COLO668 (cell line): ENCODE measurements around the gene ABCD3.
"Not testable (repeated sequence)": the region's sequence is repeated elsewhere in the genome, so short reads cannot be mapped to it uniquely, and the experiment has no call there.

ENCODE experiments used
- DNase-seq: peaks from one replicate; lab custom pipeline; 2025; ENCODE audit not compliant: unreplicated experiment; lab: John Stamatoyannopoulos, UW

The ABCD3 gene

GRCh38 chr1:94413311-94413710 is 4.9 kb upstream of the ABCD3 start:
- DNase-seq: no peak

- DNase-seq: no peak
Measured at GRCh38 chr1:94416901-94417727, 1.1 kb upstream of the ABCD3 start.

- DNase-seq: no peak
Measured at GRCh38 chr1:94417728-94417977, 536 bp upstream of the ABCD3 start.

GRCh38 chr1:94418664-94419655 is 771 bp downstream of the ABCD3 start:
- peak; percentile 72 for DNase-seq

- DNase-seq: no peak
Measured at GRCh38 chr1:94422115-94422820, 4.1 kb downstream of the ABCD3 start.

- DNase-seq: no peak
Measured at GRCh38 chr1:94425821-94426484, 7.8 kb downstream of the ABCD3 start.

- not testable (repeated sequence) for DNase-seq
Measured at GRCh38 chr1:94426485-94426870, 8.3 kb downstream of the ABCD3 start.

- DNase-seq: no peak
Measured at GRCh38 chr1:94428441-94428840, 10.3 kb downstream of the ABCD3 start.

GRCh38 chr1:94428927-94429528 is 10.8 kb downstream of the ABCD3 start:
- DNase-seq: not testable (repeated sequence)

- not testable (repeated sequence) for DNase-seq
Measured at GRCh38 chr1:94430066-94430465, 11.9 kb downstream of the ABCD3 start.

- DNase-seq: no peak
Measured at GRCh38 chr1:94433866-94434265, 15.7 kb downstream of the ABCD3 start.

GRCh38 chr1:94434365-94435045 is 16.3 kb downstream of the ABCD3 start:
- no peak for DNase-seq

GRCh38 chr1:94438692-94439276 is 20.6 kb downstream of the ABCD3 start:
- peak; percentile 29 for DNase-seq

GRCh38 chr1:94440088-94440487 is 21.9 kb downstream of the ABCD3 start:
- DNase-seq: no peak

GRCh38 chr1:94443067-94443466 is 24.9 kb downstream of the ABCD3 start:
- not testable (repeated sequence) for DNase-seq

GRCh38 chr1:94444819-94445218 is 26.6 kb downstream of the ABCD3 start:
- DNase-seq: not testable (repeated sequence)

- not testable (repeated sequence) for DNase-seq
Measured at GRCh38 chr1:94445733-94446132, 27.5 kb downstream of the ABCD3 start.

GRCh38 chr1:94446177-94446576 is 28.0 kb downstream of the ABCD3 start:
- DNase-seq: not testable (repeated sequence)

- DNase-seq: not testable (repeated sequence)
Measured at GRCh38 chr1:94448741-94449140, 30.6 kb downstream of the ABCD3 start.
